ENCODE measurements around the gene STAM. TPM values are rescaled to one million over a fixed set of nuclear protein-coding genes. Genes with fewer than 3 reads are reported as not detected.

The STAM gene
- polyA plus RNA-seq, 1 donor (not counting 4 experiments of a cell fraction or from before 2014, with no cell fraction given) = 34.1 TPM

GRCh38 chr10:17731331-17732020 is 87.5 kb downstream of the STAM start:
- FAIRE-seq = no peak
- H3K9me3 ChIP-seq (ENCODE audit: control insufficient read depth, low read depth, low read length) = no peaks in the 10 kb centered on the region
- H3K4me1 ChIP-seq (ENCODE audit: control insufficient read depth, extremely low read depth, insufficient read depth, low read length) = no peaks in the 10 kb centered on the region
- H4K20me1 ChIP-seq (ENCODE audit: control insufficient read depth, extremely low read depth, insufficient read depth, low read length) = no peaks in the 10 kb centered on the region
- H3K4me2 ChIP-seq (ENCODE audit: control insufficient read depth, extremely low read depth, insufficient read depth, low read depth, low read length) = no peak overlapping the region
- DNase-seq (ENCODE audit: low read depth, low spot score) = no peak
- TF ChIP-seq CTCF (optimal IDR thresholded peaks at IDR 0.05 in 1 of 3, IDR thresholded peaks at IDR 0.05 in 1 of 3, conservative IDR thresholded peaks at IDR 0.05 in 1 of 3; ENCODE audit: extremely low read depth in 1 of 3, insufficient read depth in 2 of 3, low read length in 3 of 3) (no peak), EZH2 (IDR thresholded peaks at IDR 0.05; ENCODE audit: low read length) (no peak)
- peaks cover 0 to 3% of the 10 kb centered on the region in 2 experiments for H3K36me3 ChIP-seq (ENCODE audit: control insufficient read depth in 2 of 2, extremely low read depth in 1 of 2, insufficient read depth in 2 of 2, low read length in 2 of 2)
- H3K9ac ChIP-seq (ENCODE audit: control insufficient read depth, extremely low read depth, insufficient read depth, low read length) = no peak overlapping the region
- H3K79me2 ChIP-seq (ENCODE audit: control insufficient read depth, insufficient read depth, low read length) = no peaks in the 10 kb centered on the region
- H3K9me1 ChIP-seq (ENCODE audit: control insufficient read depth, extremely low read depth, insufficient read depth, low read length) = no peaks in the 10 kb centered on the region
- dilution Hi-C loops (cut with MboI; ENCODE audit: extremely low pct_ligation_motif_present, low sequenced_read_pairs) = no loop called here
- H2AFZ ChIP-seq (ENCODE audit: control insufficient read depth, low read length) = no peak overlapping the region
- no peak overlapping the region for H3K4me3 ChIP-seq (ENCODE audit: control insufficient read depth in 2 of 3, extremely low read depth in 1 of 3, insufficient read depth in 2 of 3, low read depth in 1 of 3, low read length in 3 of 3)
- no peaks in the 10 kb centered on the region for H3K27me3 ChIP-seq (ENCODE audit: control insufficient read depth, extremely low read depth, insufficient read depth, low read length)
- H3K27ac ChIP-seq (ENCODE audit: control insufficient read depth, insufficient read depth, low read length) = no peak overlapping the region

GRCh38 chr10:17733620-17734019 is 89.7 kb downstream of the STAM start:
- no peaks in the 10 kb centered on the region for H3K4me1 ChIP-seq (ENCODE audit: control insufficient read depth, extremely low read depth, insufficient read depth, low read length)
- no peak overlapping the region for H3K4me3 ChIP-seq (ENCODE audit: control insufficient read depth in 2 of 3, extremely low read depth in 1 of 3, insufficient read depth in 2 of 3, low read depth in 1 of 3, low read length in 3 of 3)
- H3K9me3 ChIP-seq (ENCODE audit: control insufficient read depth, low read depth, low read length) = no peaks in the 10 kb centered on the region
- FAIRE-seq = no peak
- no peak overlapping the region for H2AFZ ChIP-seq (ENCODE audit: control insufficient read depth, low read length)
- H3K36me3 ChIP-seq (ENCODE audit: control insufficient read depth in 2 of 2, extremely low read depth in 1 of 2, insufficient read depth in 2 of 2, low read length in 2 of 2) = peaks cover 0 to 4% of the 10 kb centered on the region in 2 experiments
- dilution Hi-C loops (cut with MboI; ENCODE audit: extremely low pct_ligation_motif_present, low sequenced_read_pairs) = no loop called here
- no peaks in the 10 kb centered on the region for H3K9me1 ChIP-seq (ENCODE audit: control insufficient read depth, extremely low read depth, insufficient read depth, low read length)
- H3K27me3 ChIP-seq (ENCODE audit: control insufficient read depth, extremely low read depth, insufficient read depth, low read length) = no peaks in the 10 kb centered on the region
- H3K27ac ChIP-seq (ENCODE audit: control insufficient read depth, insufficient read depth, low read length) = no peak overlapping the region
- H4K20me1 ChIP-seq (ENCODE audit: control insufficient read depth, extremely low read depth, insufficient read depth, low read length) = no peaks in the 10 kb centered on the region
- no peaks in the 10 kb centered on the region for H3K79me2 ChIP-seq (ENCODE audit: control insufficient read depth, insufficient read depth, low read length)
- DNase-seq (ENCODE audit: low read depth, low spot score) = no peak
- no peak overlapping the region for H3K4me2 ChIP-seq (ENCODE audit: control insufficient read depth, extremely low read depth, insufficient read depth, low read depth, low read length)
- TF ChIP-seq CTCF (optimal IDR thresholded peaks at IDR 0.05 in 1 of 3, IDR thresholded peaks at IDR 0.05 in 1 of 3, conservative IDR thresholded peaks at IDR 0.05 in 1 of 3; ENCODE audit: extremely low read depth in 1 of 3, insufficient read depth in 2 of 3, low read length in 3 of 3) = no peak
- no peak for TF ChIP-seq EZH2 (IDR thresholded peaks at IDR 0.05; ENCODE audit: low read length)
- no peak overlapping the region for H3K9ac ChIP-seq (ENCODE audit: control insufficient read depth, extremely low read depth, insufficient read depth, low read length)

Measured in keratinocyte (primary cell).